Measurements from ENCODE around the gene CDC42SE1.

CDC42SE1 gene

DNA sequence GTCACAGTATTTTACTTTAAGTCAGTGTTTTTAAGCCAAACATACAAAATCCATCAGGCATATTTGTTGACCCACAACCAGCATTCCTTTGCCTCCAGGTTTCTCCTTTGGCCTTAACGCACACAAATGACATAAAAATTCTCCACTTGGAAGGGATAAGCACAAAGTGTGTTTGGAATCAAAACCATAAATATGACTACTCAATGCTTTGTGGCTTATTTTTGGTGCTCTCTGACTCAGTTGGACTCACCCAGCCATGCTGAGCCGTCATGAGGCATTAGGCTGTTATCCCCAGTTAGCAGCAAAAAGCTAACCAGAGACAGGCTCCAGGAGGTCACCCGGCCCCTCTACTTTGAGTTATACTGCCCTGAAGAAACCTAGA is 50.2 kb downstream of the CDC42SE1 start:
- DNase-seq (ENCODE audit: low read depth in 1 of 2, low spot score in 1 of 2): no peak

- DNase-seq (ENCODE audit: low read depth in 1 of 2, low spot score in 1 of 2): peak; percentile 92 to 96
These were observed 50.9 kb downstream of the CDC42SE1 start, which contains the start of gene PRUNE1 for GRCh38 chr1:151008244-151009205. PRUNE1 (plus strand) TSS chr1:151008449; CDS start chr1:151008633, 184 bp downstream.

- DNase-seq (ENCODE audit: low read depth in 1 of 2, low spot score in 1 of 2): no peak
These were observed 51.6 kb downstream of the CDC42SE1 start for GRCh38 chr1:151007853-151008243.

DNA sequence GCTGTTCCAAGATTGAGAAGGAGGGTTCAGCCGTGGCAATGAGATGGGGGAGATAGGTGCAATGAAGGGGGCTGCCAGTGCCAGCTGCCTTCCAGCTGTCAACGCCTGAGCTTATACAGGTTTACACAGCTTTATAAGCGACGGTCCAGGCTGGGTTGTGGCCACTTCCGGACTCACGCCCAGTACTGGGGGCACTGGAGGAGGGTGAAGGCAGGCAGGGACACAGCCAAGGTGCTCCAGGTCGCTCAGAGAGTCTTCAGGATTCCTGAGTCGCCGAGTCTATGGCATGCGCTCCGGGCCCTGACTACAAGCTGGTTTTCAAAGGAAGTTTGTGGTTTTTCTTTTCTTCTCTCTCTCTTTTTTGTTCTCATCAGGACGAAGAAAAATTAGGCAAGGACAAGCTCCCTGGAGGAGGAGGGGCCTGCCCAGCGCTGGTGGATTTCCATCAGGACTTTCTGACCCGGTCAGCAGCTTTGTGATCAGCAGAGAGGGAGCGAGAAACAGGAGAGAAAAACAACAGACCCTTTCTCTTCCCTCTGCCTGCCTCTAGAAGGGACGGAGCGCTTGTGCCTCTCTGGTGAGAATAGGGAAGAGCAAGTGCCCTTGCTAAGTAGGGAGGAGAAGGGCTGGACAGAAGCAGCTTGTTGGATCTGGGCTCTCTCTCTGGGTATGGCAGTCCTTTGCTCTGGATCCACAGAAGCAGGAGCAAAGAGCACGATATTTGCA is 52.9 kb downstream of the CDC42SE1 start, which contains the start of gene MINDY1:
Gene MINDY1, minus strand, starts transcription at position 576 of the 726 bp plus-strand sequence. CDS start 4,285 bp downstream, outside the sequence.
- no peak for DNase-seq (ENCODE audit: low read depth in 1 of 2, low spot score in 1 of 2)

DNA sequence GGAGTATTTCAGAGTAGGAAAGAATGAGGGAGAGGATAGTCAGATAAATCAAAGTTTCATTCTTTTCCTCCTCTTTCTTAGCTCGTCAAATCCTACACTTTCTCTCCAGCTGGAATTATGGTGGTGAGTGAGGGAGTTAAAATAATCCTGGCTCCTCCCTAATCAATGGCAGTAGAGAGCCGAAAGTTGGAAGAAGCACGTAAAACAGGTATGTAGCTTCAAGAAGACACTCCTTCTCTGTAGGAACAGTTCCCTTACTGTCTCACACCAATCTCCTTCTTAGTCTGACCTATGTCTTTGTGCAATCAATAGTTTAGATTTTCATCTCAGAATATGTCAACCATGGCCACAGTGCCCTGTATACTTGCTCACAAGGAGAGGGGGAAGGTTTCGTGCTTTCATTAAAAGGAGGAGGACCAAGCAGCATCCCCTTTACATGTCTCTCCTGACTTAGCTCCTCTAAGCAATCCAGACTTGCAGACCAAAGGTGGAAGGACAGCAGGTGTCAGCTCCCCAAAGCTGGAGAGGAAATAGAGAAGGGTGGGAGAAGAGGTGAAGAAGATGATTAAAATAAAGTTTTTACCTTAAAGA is 53.6 kb downstream of the CDC42SE1 start:
- no peak for DNase-seq (ENCODE audit: low read depth in 1 of 2, low spot score in 1 of 2)

GRCh38 chr1:151003180-151003579 is 56.2 kb downstream of the CDC42SE1 start:
- no peak for DNase-seq (ENCODE audit: low read depth in 1 of 2, low spot score in 1 of 2)

GRCh38 chr1:151002611-151003010 is 56.8 kb downstream of the CDC42SE1 start:
- DNase-seq (ENCODE audit: low read depth in 1 of 2, low spot score in 1 of 2): no peak

DNA sequence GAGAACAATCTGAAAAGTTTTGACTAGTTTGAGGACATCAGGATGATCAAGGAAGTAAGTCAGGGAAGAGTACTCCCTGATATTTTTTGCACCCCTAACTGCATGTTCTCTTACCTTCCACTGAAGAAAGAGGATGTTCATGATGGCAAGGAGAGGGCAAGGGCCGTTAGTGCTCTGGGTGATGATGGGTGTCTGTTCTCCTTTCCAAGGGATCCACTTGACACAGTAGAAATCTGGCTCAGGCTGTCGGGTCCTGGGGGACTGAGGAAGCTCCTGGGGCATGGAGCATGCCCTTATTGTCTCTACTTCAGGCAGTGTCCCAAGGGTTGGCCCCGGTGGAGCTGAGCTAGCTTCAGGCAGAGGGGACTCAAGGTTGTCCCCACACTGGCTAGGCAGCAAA is 57.4 kb downstream of the CDC42SE1 start:
- DNase-seq (ENCODE audit: low read depth in 1 of 2, low spot score in 1 of 2): no peak

- DNase-seq (ENCODE audit: low read depth in 1 of 2, low spot score in 1 of 2): no peak
These were observed 57.8 kb downstream of the CDC42SE1 start for GRCh38 chr1:151001602-151002001.

Measured in stimulated activated CD4-positive, alpha-beta T cell treated with anti-CD3 and anti-CD28 coated beads, Interleukin-15, amount 100 ng/mL, for 1 hour (primary cell).